ENCODE data around the gene PARD3.

Gene PARD3

GRCh38 chr10:34256216-34256615, 558.9 kb downstream of the PARD3 start:
- no peak for DNase-seq (ENCODE audit: low read depth in 3 of 3)

GRCh38 chr10:34255035-34255434, 560.1 kb downstream of the PARD3 start:
- no peak for DNase-seq (ENCODE audit: low read depth in 3 of 3)

GRCh38 chr10:34254596-34254995, 560.5 kb downstream of the PARD3 start:
- no peak for DNase-seq (ENCODE audit: low read depth in 3 of 3)

GRCh38 chr10:34252111-34252510, 563.0 kb downstream of the PARD3 start:
- DNase-seq (ENCODE audit: low read depth in 3 of 3), result no peak

- DNase-seq (ENCODE audit: low read depth in 3 of 3), result no peak
Observed at GRCh38 chr10:34251177-34251576, 563.9 kb downstream of the PARD3 start.

- no peak for DNase-seq (ENCODE audit: low read depth in 3 of 3)
Observed at GRCh38 chr10:34250722-34251121, 564.4 kb downstream of the PARD3 start.

- DNase-seq (ENCODE audit: low read depth in 3 of 3), result no peak
Observed at GRCh38 chr10:34249634-34250033, 565.5 kb downstream of the PARD3 start.

GRCh38 chr10:34247560-34247959, 567.5 kb downstream of the PARD3 start:
- no peak for DNase-seq (ENCODE audit: low read depth in 3 of 3)

- no peak for DNase-seq (ENCODE audit: low read depth in 3 of 3)
Observed at GRCh38 chr10:34244756-34245484, 570.2 kb downstream of the PARD3 start.

GRCh38 chr10:34241226-34242000, 573.7 kb downstream of the PARD3 start:
- no peak for DNase-seq (ENCODE audit: low read depth in 3 of 3)

GRCh38 chr10:34240039-34240438, 575.1 kb downstream of the PARD3 start:
- DNase-seq (ENCODE audit: low read depth in 3 of 3), result no peak

- no peak for DNase-seq (ENCODE audit: low read depth in 3 of 3)
Observed at GRCh38 chr10:34237898-34238455, 577.1 kb downstream of the PARD3 start.

- no peak for DNase-seq (ENCODE audit: low read depth in 3 of 3)
Observed at GRCh38 chr10:34236931-34237330, 578.2 kb downstream of the PARD3 start.

- DNase-seq (ENCODE audit: low read depth in 3 of 3), result no peak
Observed at GRCh38 chr10:34235164-34235832, 579.8 kb downstream of the PARD3 start.

- DNase-seq (ENCODE audit: low read depth in 3 of 3), result no peak
Observed at GRCh38 chr10:34232481-34232880, 582.6 kb downstream of the PARD3 start.

- no peak for DNase-seq (ENCODE audit: low read depth in 3 of 3)
Observed at GRCh38 chr10:34231441-34232180, 583.5 kb downstream of the PARD3 start.

- no peak for DNase-seq (ENCODE audit: low read depth in 3 of 3)
Observed at GRCh38 chr10:34229917-34230316, 585.2 kb downstream of the PARD3 start.

- DNase-seq (ENCODE audit: low read depth in 3 of 3), result no peak
Observed at GRCh38 chr10:34228066-34228465, 587.0 kb downstream of the PARD3 start.

- no peak for DNase-seq (ENCODE audit: low read depth in 3 of 3)
Observed at GRCh38 chr10:34224639-34225038, 590.5 kb downstream of the PARD3 start.

GRCh38 chr10:34223658-34224057, 591.4 kb downstream of the PARD3 start:
- no peak for DNase-seq (ENCODE audit: low read depth in 3 of 3)

- no peak for DNase-seq (ENCODE audit: low read depth in 3 of 3)
Observed at GRCh38 chr10:34222359-34222758, 592.7 kb downstream of the PARD3 start.

Data from stimulated activated CD4-positive, alpha-beta T cell treated with anti-CD3 and anti-CD28 coated beads, TNF-alpha, amount 100 ng/mL, for 4 hours (primary cell).